ENCODE results near the gene SIRT7.
A peak's percentile ranks its signal among the peaks of the same experiment; 100 is the strongest.

SIRT7 gene

DNA sequence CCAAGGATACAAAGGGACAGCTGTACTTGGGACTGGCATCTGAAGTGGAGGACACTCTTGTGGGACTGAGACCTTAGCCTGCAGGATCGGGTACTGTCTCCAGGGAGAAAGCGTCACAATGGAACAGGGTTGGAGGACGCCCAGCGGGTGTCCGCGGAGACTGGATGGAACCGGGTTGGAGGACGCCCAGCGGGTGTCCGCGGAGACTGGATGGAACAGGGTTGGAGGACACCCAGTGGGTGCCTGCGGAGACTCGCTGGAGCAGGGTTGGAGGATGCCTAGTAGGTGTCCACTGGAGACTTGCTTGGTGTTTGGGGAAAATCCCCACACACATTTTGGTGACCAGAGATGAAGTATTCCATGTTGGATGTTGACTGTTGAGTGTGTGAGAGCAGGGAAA, 29.2 kb upstream of the SIRT7 start, which contains the start of gene MYADML2:
MYADML2 (minus strand) TSS at position 45 of the 400 bp plus-strand sequence. CDS start 5,492 bp downstream, outside the sequence.
- no peaks in the 10 kb centered on the region for H3K36me3 ChIP-seq (replicated peaks; ENCODE audit: low read depth, low read length)
- no peak within 1 kb of the TSS for H2AFZ ChIP-seq (ENCODE audit: low read depth, low read length)
- no peak within 1 kb of the TSS for H3K9ac ChIP-seq (ENCODE audit: low read length)
- H3K27ac ChIP-seq (ENCODE audit: low read length) = no peak within 1 kb of the TSS
- no peaks in the 10 kb centered on the region for H3K79me2 ChIP-seq (ENCODE audit: low read length)
- no peak within 1 kb of the TSS for H3K4me3 ChIP-seq (ENCODE audit: low read length)
- TF ChIP-seq EZH2phosphoT487 (IDR thresholded peaks at IDR 0.05; ENCODE audit: low read depth) = no peak
- TF ChIP-seq, protein P1, sequence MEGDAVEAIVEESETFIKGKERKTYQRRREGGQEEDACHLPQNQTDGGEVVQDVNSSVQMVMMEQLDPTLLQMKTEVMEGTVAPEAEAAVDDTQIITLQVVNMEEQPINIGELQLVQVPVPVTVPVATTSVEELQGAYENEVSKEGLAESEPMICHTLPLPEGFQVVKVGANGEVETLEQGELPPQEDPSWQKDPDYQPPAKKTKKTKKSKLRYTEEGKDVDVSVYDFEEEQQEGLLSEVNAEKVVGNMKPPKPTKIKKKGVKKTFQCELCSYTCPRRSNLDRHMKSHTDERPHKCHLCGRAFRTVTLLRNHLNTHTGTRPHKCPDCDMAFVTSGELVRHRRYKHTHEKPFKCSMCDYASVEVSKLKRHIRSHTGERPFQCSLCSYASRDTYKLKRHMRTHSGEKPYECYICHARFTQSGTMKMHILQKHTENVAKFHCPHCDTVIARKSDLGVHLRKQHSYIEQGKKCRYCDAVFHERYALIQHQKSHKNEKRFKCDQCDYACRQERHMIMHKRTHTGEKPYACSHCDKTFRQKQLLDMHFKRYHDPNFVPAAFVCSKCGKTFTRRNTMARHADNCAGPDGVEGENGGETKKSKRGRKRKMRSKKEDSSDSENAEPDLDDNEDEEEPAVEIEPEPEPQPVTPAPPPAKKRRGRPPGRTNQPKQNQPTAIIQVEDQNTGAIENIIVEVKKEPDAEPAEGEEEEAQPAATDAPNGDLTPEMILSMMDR (IDR thresholded peaks at IDR 0.05; ENCODE audit: low read depth, low read length) = no peak
- no peaks in the 10 kb centered on the region for H3K9me3 ChIP-seq (ENCODE audit: insufficient read depth, low read length)
- H4K20me1 ChIP-seq (ENCODE audit: insufficient read depth, low read length) = no peaks in the 10 kb centered on the region
- H3K4me2 ChIP-seq (ENCODE audit: low read length) = no peak within 1 kb of the TSS
- peaks cover 9% of the 10 kb centered on the region for H3K4me1 ChIP-seq (ENCODE audit: low read length)
- peaks cover 8% of the 10 kb centered on the region; the same call in 1 of the 2 replicates for H3K27me3 ChIP-seq (ENCODE audit: low read depth, low read length)

DNA sequence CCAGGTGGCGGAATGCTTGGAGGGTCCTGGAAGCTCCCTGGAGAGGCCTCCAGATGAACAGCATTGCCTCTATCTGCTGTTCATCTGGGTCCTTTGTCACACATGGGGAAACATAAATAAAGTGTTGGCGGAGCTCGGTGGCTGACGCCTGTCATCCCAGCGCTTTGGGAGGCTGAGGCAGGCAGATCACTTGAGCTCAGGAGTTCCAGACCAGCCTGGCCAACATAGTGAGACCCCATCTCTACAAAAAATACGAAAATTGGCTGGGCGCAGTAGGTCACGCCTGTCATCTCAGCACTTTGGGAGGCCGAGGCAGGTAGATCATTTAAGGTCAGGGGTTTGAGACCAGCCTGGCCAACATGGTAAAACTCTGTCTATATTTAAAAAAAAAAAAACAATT, 26.9 kb upstream of the SIRT7 start:
- Histone ChIP-seq H2AFZ (ENCODE audit: low read depth, low read length) (no peak overlapping the region), H3K4me2 (ENCODE audit: low read length) (no peak overlapping the region), H3K4me3 (ENCODE audit: low read length) (no peak overlapping the region), H3K79me2 (ENCODE audit: low read length) (no peaks in the 10 kb centered on the region), H3K36me3 (replicated peaks; ENCODE audit: low read depth, low read length) (no peaks in the 10 kb centered on the region), H3K9me3 (ENCODE audit: insufficient read depth, low read length) (no peaks in the 10 kb centered on the region), H3K9ac (ENCODE audit: low read length) (no peak overlapping the region), H3K4me1 (ENCODE audit: low read length) (peaks cover 14% of the 10 kb centered on the region), H4K20me1 (ENCODE audit: insufficient read depth, low read length) (no peaks in the 10 kb centered on the region), H3K27me3 (ENCODE audit: low read depth, low read length) (peaks cover 12% of the 10 kb centered on the region; the same call in 1 of the 2 replicates), H3K27ac (ENCODE audit: low read length) (no peak overlapping the region)
- no peak for TF ChIP-seq EZH2phosphoT487 (IDR thresholded peaks at IDR 0.05; ENCODE audit: low read depth)
- TF ChIP-seq, protein P1 (IDR thresholded peaks at IDR 0.05; ENCODE audit: low read depth, low read length) = no peak

DNA sequence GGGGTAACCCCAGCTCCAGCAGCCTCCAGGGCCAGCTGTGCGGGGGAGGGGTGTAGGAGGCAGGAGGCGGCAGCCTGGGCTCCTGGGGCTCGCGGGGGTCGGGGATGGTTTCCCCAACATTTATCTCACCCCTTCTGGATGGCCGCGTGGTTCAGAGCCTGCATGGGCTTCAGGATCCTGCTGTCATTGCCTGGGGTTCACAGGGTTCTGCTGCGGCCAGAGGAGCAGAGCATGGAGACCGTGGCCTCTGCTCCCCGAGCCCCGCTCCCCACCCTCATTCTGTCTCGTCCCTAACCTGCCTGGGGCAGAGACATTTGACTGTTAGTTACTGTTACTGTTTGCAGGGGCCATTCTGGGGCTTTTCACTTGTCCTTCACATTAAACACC, 24.2 kb upstream of the SIRT7 start:
- Histone ChIP-seq H3K27me3 (ENCODE audit: low read depth, low read length) (peaks cover 12% of the 10 kb centered on the region; the same call in 1 of the 2 replicates), H3K79me2 (ENCODE audit: low read length) (no peaks in the 10 kb centered on the region), H3K4me2 (ENCODE audit: low read length) (peak overlapping the region; percentile 36), H3K4me3 (ENCODE audit: low read length) (peak overlapping the region; percentile 10; the same call in 1 of the 2 replicates), H3K9ac (ENCODE audit: low read length) (no peak overlapping the region), H2AFZ (ENCODE audit: low read depth, low read length) (no peak overlapping the region), H3K36me3 (replicated peaks; ENCODE audit: low read depth, low read length) (no peaks in the 10 kb centered on the region), H4K20me1 (ENCODE audit: insufficient read depth, low read length) (no peaks in the 10 kb centered on the region), H3K4me1 (ENCODE audit: low read length) (peaks cover 14% of the 10 kb centered on the region), H3K9me3 (ENCODE audit: insufficient read depth, low read length) (no peaks in the 10 kb centered on the region), H3K27ac (ENCODE audit: low read length) (no peak overlapping the region)
- TF ChIP-seq, protein P1 (IDR thresholded peaks at IDR 0.05; ENCODE audit: low read depth, low read length) = no peak
- TF ChIP-seq EZH2phosphoT487 (IDR thresholded peaks at IDR 0.05; ENCODE audit: low read depth) = no peak

DNA sequence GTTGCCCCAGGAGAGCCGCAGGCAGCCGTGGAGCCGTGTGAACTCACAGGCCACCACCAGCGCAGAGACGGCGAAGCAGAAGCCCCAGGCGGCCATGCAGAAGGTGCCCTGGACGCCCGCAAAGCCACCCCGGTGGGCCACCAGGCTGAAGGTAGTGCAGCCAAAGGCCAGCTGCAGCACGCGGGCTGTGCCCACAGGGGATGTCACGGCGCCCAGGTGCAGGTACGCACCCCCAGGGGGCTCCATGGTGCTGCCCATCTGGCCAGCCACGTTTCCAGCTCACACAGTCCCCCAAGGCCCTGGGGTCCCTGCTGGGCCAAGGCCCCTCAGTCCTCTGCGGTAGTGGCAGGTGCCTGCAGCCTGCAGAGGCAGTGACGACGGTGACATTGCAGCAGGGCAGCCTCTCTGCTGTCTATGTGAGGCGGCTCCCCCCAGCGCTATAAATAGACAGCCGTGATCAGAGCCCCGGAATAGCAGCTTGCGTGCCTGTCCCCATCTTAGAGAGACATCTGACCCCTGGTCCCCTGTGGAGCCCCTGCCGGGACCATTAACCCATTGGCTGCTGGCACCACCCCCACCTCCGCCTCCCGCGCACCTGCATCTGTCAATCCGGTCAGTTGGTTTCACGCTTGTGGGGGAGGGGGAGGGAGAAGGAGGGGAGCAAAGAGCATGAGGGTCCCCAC, 23.6 kb upstream of the SIRT7 start:
- Histone ChIP-seq H3K9ac (ENCODE audit: low read length) (no peak overlapping the region), H3K4me1 (ENCODE audit: low read length) (peaks cover 14% of the 10 kb centered on the region), H3K9me3 (ENCODE audit: insufficient read depth, low read length) (no peaks in the 10 kb centered on the region), H3K27ac (ENCODE audit: low read length) (no peak overlapping the region), H3K79me2 (ENCODE audit: low read length) (peaks cover 3% of the 10 kb centered on the region; the same call in 1 of the 2 replicates), H3K36me3 (replicated peaks; ENCODE audit: low read depth, low read length) (no peaks in the 10 kb centered on the region), H3K4me3 (ENCODE audit: low read length) (peak overlapping the region; percentile 10; the same call in 1 of the 2 replicates), H4K20me1 (ENCODE audit: insufficient read depth, low read length) (no peaks in the 10 kb centered on the region), H3K27me3 (ENCODE audit: low read depth, low read length) (peaks cover 12% of the 10 kb centered on the region; the same call in 1 of the 2 replicates), H2AFZ (ENCODE audit: low read depth, low read length) (no peak overlapping the region), H3K4me2 (ENCODE audit: low read length) (peak overlapping the region; percentile 36)
- TF ChIP-seq, protein P1 (IDR thresholded peaks at IDR 0.05; ENCODE audit: low read depth, low read length) = no peak
- TF ChIP-seq EZH2phosphoT487 (IDR thresholded peaks at IDR 0.05; ENCODE audit: low read depth) = no peak

Measured in OCI-LY3 (cell line).